ENCODE measurements around the gene NODAL.

Gene NODAL

DNA sequence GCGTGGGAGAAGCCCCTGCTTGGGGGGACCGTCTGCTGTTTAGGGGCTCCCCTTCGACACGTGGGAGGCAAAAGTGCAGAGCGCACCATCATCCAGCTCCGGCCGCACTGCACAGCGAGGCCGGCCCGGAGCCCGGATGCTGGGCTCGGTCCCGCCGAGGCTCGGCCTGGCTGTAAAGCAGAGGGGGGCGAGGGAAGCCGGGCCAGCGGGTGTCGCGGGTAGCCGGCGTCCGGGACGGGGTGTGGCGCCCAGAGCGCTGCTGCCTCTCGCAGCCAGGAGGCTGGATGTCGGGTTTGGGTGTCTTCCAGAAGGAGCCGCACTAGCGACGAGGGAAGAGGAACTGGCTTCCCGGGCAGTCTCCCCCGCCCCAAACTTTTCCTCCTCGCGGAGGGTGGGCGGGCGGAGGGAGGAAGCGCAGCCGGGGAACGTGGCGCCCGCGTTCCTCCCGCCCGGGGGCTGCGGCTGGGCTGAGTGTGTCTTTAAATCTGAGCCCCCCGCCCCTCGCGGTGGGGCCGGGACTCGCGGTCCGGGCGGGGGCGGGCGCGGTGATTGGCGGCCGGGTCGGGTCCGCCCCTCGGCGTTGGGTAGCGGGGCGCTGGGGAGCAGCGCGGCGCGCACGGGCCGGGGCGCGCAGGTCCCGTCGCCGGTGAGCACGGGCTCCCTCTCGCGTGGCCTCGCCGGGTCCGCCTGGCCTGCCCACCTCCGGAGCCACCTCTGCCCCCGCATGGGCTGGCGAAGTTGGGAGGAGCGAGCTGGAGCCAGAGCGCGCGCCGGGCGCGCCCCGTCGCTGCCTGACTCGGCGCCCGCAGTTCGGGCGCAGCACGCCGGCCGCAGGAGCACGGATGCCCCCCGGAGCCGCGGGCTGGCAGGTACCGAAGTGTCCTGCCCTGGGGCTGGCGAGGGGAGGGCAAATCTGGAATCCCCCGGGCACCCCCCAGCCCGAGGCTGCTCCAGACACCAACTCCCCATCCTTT, 37.0 kb upstream of the NODAL start, which contains the start of gene PALD1:
Gene PALD1, plus strand, starts transcription at position 577 of the 974 bp plus-strand sequence. CDS start 47,185 bp downstream, outside the sequence.
- H2AFZ ChIP-seq (ENCODE audit: low read length), result peak within 1 kb of the TSS; percentile 70

DNA sequence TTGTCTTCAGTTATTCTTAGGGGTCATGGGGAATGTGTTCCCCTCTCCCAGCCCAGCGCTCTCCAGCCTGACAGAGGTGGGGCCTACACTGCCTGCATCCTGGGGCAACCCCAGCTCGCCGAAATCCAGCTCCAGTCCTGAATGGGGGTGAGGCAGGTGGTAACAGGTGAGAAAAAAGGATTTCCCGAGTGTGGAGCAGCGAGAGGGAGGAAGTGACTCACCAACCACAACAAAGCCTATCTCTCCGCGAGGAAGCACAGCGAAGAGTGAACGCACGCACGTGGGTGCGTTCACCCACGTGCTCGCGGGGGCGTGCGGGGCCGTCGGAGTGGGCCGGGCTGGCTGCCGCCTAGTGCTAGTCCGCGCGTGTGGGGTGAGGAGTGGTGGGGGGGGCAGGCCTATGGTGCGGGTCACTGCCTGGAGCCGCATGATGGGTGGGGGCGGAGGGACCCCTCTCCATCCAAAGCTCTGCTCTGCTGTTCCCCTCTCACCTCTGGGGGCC, 36.2 kb upstream of the NODAL start:
- no peak for TF ChIP-seq EZH2 (optimal IDR thresholded peaks at IDR 0.05; ENCODE audit: low read depth, low read length)
- TF ChIP-seq, protein P1, sequence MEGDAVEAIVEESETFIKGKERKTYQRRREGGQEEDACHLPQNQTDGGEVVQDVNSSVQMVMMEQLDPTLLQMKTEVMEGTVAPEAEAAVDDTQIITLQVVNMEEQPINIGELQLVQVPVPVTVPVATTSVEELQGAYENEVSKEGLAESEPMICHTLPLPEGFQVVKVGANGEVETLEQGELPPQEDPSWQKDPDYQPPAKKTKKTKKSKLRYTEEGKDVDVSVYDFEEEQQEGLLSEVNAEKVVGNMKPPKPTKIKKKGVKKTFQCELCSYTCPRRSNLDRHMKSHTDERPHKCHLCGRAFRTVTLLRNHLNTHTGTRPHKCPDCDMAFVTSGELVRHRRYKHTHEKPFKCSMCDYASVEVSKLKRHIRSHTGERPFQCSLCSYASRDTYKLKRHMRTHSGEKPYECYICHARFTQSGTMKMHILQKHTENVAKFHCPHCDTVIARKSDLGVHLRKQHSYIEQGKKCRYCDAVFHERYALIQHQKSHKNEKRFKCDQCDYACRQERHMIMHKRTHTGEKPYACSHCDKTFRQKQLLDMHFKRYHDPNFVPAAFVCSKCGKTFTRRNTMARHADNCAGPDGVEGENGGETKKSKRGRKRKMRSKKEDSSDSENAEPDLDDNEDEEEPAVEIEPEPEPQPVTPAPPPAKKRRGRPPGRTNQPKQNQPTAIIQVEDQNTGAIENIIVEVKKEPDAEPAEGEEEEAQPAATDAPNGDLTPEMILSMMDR (IDR thresholded peaks at IDR 0.05; ENCODE audit: low read length), result no peak
- TF ChIP-seq EZH2phosphoT487 (IDR thresholded peaks at IDR 0.05; ENCODE audit: low read length), result no peak
- Histone ChIP-seq H4K20me1 (ENCODE audit: insufficient read depth, low read length) (no peaks in the 10 kb centered on the region), H3K4me3 (ENCODE audit: low read length) (peak overlapping the region; percentile 98), H3K27ac (ENCODE audit: low read length) (peak overlapping the region; percentile 94; the same call in 1 of the 2 replicates), H3K79me2 (ENCODE audit: low read length) (peaks cover 40% of the 10 kb centered on the region), H3K36me3 (replicated peaks; ENCODE audit: insufficient read depth, low read length) (no peaks in the 10 kb centered on the region), H3K4me1 (ENCODE audit: low read length) (peaks cover 34% of the 10 kb centered on the region), H3K9me2 (replicated peaks; ENCODE audit: insufficient read depth, low read length) (no peaks in the 10 kb centered on the region), H3F3A (ENCODE audit: insufficient read depth, low read length) (peaks cover 48% of the 10 kb centered on the region), H3K4me2 (ENCODE audit: low read depth, low read length) (peak overlapping the region; percentile 97), H2AFZ (ENCODE audit: low read length) (peak overlapping the region; percentile 70), H3K27me3 (replicated peaks; ENCODE audit: insufficient read depth, low read length) (no peaks in the 10 kb centered on the region), H3K9ac (ENCODE audit: low read length) (peak overlapping the region; percentile 98), H3K9me3 (replicated peaks; ENCODE audit: insufficient read depth, low read length) (no peaks in the 10 kb centered on the region)
- DNase-seq, result peak; percentile 85

More for the DNA sequence above, 37.0 kb upstream of the NODAL start, which contains the start of gene PALD1:
- Histone ChIP-seq H3K79me2 (ENCODE audit: low read length) (peaks cover 48% of the 10 kb centered on the region), H3K4me2 (ENCODE audit: low read depth, low read length) (peak within 1 kb of the TSS; percentile 97), H3K36me3 (replicated peaks; ENCODE audit: insufficient read depth, low read length) (no peaks in the 10 kb centered on the region), H3K9me2 (replicated peaks; ENCODE audit: insufficient read depth, low read length) (no peaks in the 10 kb centered on the region), H3K9ac (ENCODE audit: low read length) (peak within 1 kb of the TSS; percentile 98), H3K9me3 (replicated peaks; ENCODE audit: insufficient read depth, low read length) (no peaks in the 10 kb centered on the region), H4K20me1 (ENCODE audit: insufficient read depth, low read length) (no peaks in the 10 kb centered on the region), H3K27me3 (replicated peaks; ENCODE audit: insufficient read depth, low read length) (no peaks in the 10 kb centered on the region), H3K4me1 (ENCODE audit: low read length) (peaks cover 34% of the 10 kb centered on the region), H3K27ac (ENCODE audit: low read length) (peak within 1 kb of the TSS; percentile 94), H3K4me3 (ENCODE audit: low read length) (peak within 1 kb of the TSS; percentile 98), H3F3A (ENCODE audit: insufficient read depth, low read length) (peaks cover 48% of the 10 kb centered on the region)
- DNase-seq, result peak; percentile 73
- TF ChIP-seq EZH2 (optimal IDR thresholded peaks at IDR 0.05; ENCODE audit: low read depth, low read length) (no peak), EZH2phosphoT487 (IDR thresholded peaks at IDR 0.05; ENCODE audit: low read length) (no peak)
- TF ChIP-seq, protein P1 (IDR thresholded peaks at IDR 0.05; ENCODE audit: low read length), result no peak; the same call in 1 of the 2 replicates

DNA sequence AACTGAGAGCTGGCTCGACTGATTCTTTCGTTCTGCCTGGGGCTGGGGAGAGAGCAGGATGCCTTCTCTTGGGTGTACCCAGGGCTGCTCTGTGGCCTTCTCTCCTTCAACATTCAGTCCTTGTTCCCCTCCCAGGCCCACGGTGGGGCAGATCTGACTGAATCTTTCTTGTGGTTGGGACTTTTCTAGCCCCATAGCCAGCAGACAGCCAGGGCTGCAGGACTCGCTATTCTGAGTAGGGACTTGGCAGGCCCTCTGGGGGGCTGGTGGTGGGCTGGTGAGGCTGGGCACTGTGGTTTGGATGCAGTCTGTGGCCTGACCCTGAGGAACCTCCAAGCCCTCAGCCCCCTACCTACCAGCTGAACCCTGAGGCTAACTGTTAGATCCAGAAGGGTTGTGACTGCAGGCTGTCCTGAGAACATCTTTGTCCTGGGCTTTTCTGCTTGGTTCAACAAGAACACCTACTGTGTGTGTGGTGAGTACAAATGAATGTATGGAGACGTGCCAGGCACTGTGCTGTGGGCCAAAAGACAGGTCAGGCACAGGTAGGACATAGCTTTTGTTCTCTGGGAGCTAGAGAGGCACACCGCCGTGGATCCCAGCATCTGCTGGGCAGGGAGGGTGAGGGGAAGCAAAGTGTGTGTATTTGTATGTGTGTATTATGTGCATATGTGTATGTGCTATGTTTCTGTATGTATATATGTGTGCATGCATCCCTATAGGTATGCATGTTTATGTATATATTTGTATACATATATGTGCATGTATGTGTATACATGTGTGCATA, 35.0 kb upstream of the NODAL start:
- Histone ChIP-seq H3K9me3 (replicated peaks; ENCODE audit: insufficient read depth, low read length) (no peaks in the 10 kb centered on the region), H3F3A (ENCODE audit: insufficient read depth, low read length) (peaks cover 42% of the 10 kb centered on the region), H3K4me1 (ENCODE audit: low read length) (peaks cover 25% of the 10 kb centered on the region), H3K9me2 (replicated peaks; ENCODE audit: insufficient read depth, low read length) (no peaks in the 10 kb centered on the region), H3K4me2 (ENCODE audit: low read depth, low read length) (no peak overlapping the region), H3K79me2 (ENCODE audit: low read length) (peaks cover 27% of the 10 kb centered on the region), H3K36me3 (replicated peaks; ENCODE audit: insufficient read depth, low read length) (no peaks in the 10 kb centered on the region), H4K20me1 (ENCODE audit: insufficient read depth, low read length) (no peaks in the 10 kb centered on the region), H3K27ac (ENCODE audit: low read length) (no peak overlapping the region), H2AFZ (ENCODE audit: low read length) (no peak overlapping the region), H3K27me3 (replicated peaks; ENCODE audit: insufficient read depth, low read length) (no peaks in the 10 kb centered on the region), H3K9ac (ENCODE audit: low read length) (no peak overlapping the region), H3K4me3 (ENCODE audit: low read length) (no peak overlapping the region)
- TF ChIP-seq, protein P1 (IDR thresholded peaks at IDR 0.05; ENCODE audit: low read length), result no peak
- no peak for TF ChIP-seq EZH2phosphoT487 (IDR thresholded peaks at IDR 0.05; ENCODE audit: low read length)
- no peak for TF ChIP-seq EZH2 (optimal IDR thresholded peaks at IDR 0.05; ENCODE audit: low read depth, low read length)
- no peak for DNase-seq

Data from MM.1S (cell line).